ENCODE measurements around the gene UBR1.

DNA sequence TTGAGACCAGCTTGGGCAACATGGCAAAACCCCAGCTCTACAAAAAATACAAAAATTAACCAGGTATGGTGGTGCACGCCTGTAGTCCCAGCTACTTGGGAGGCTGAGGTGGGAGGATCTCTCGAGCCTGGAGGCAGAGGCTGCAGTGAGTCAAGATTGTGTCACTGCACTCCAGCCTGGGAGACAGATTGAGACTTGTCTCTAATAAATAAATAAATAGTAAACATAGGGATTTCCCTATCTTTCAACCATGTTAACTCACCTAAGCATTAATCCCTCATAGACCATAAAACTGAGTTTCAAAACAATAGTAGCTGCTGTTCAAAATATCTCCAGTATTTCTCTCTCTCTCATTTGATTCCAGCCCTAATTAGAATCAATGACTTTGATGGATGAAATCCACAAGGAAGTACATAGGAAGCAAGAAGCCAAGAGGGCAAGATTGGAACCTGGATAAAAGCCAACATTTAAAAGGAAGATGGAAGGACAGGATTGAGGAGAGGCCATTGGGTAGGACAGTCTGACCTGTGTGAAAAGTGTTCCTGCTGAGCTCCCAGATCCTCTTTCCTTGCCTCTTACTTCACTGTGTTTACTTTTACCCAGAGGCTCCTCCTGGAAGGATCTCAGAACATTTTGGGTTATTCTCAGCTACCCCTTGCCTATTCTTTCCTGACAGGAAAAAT lies 172.9 kb downstream of the UBR1 start:
- TF ChIP-seq EZH2phosphoT487 (IDR thresholded peaks at IDR 0.05; ENCODE audit: unreplicated experiment) (no peak), CREB1 (CRISPR knock-in tag; IDR thresholded peaks at IDR 0.05; ENCODE audit: low read depth) (no peak), EZH2 (IDR thresholded peaks at IDR 0.05; ENCODE audit: low read depth, unreplicated experiment) (no peak), POLR2AphosphoS5 (IDR thresholded peaks at IDR 0.05; ENCODE audit: low read depth) (no peak), JUNB (IDR thresholded peaks at IDR 0.05; ENCODE audit: unreplicated experiment) (no peak), ZNF114 (CRISPR knock-in tag; IDR thresholded peaks at IDR 0.05) (no peak), STAT1 (IDR thresholded peaks at IDR 0.05; ENCODE audit: unreplicated experiment) (no peak)
- TF ChIP-seq, protein P1, sequence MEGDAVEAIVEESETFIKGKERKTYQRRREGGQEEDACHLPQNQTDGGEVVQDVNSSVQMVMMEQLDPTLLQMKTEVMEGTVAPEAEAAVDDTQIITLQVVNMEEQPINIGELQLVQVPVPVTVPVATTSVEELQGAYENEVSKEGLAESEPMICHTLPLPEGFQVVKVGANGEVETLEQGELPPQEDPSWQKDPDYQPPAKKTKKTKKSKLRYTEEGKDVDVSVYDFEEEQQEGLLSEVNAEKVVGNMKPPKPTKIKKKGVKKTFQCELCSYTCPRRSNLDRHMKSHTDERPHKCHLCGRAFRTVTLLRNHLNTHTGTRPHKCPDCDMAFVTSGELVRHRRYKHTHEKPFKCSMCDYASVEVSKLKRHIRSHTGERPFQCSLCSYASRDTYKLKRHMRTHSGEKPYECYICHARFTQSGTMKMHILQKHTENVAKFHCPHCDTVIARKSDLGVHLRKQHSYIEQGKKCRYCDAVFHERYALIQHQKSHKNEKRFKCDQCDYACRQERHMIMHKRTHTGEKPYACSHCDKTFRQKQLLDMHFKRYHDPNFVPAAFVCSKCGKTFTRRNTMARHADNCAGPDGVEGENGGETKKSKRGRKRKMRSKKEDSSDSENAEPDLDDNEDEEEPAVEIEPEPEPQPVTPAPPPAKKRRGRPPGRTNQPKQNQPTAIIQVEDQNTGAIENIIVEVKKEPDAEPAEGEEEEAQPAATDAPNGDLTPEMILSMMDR (conservative IDR thresholded peaks at IDR 0.05; ENCODE audit: low read depth in 2 of 2) = no peak
- TF ChIP-seq, protein P2, sequence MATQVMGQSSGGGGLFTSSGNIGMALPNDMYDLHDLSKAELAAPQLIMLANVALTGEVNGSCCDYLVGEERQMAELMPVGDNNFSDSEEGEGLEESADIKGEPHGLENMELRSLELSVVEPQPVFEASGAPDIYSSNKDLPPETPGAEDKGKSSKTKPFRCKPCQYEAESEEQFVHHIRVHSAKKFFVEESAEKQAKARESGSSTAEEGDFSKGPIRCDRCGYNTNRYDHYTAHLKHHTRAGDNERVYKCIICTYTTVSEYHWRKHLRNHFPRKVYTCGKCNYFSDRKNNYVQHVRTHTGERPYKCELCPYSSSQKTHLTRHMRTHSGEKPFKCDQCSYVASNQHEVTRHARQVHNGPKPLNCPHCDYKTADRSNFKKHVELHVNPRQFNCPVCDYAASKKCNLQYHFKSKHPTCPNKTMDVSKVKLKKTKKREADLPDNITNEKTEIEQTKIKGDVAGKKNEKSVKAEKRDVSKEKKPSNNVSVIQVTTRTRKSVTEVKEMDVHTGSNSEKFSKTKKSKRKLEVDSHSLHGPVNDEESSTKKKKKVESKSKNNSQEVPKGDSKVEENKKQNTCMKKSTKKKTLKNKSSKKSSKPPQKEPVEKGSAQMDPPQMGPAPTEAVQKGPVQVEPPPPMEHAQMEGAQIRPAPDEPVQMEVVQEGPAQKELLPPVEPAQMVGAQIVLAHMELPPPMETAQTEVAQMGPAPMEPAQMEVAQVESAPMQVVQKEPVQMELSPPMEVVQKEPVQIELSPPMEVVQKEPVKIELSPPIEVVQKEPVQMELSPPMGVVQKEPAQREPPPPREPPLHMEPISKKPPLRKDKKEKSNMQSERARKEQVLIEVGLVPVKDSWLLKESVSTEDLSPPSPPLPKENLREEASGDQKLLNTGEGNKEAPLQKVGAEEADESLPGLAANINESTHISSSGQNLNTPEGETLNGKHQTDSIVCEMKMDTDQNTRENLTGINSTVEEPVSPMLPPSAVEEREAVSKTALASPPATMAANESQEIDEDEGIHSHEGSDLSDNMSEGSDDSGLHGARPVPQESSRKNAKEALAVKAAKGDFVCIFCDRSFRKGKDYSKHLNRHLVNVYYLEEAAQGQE (IDR thresholded peaks at IDR 0.05; ENCODE audit: unreplicated experiment) = no peak
- TF ChIP-seq, protein P3, sequence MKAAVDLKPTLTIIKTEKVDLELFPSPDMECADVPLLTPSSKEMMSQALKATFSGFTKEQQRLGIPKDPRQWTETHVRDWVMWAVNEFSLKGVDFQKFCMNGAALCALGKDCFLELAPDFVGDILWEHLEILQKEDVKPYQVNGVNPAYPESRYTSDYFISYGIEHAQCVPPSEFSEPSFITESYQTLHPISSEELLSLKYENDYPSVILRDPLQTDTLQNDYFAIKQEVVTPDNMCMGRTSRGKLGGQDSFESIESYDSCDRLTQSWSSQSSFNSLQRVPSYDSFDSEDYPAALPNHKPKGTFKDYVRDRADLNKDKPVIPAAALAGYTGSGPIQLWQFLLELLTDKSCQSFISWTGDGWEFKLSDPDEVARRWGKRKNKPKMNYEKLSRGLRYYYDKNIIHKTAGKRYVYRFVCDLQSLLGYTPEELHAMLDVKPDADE (IDR thresholded peaks at IDR 0.05) = no peak
